ENCODE measurements around the gene SYT2.
"Not testable (repeated sequence)": the region's sequence is repeated elsewhere in the genome, so short reads cannot be mapped to it uniquely, and the experiment has no call there.

The SYT2 gene

DNA sequence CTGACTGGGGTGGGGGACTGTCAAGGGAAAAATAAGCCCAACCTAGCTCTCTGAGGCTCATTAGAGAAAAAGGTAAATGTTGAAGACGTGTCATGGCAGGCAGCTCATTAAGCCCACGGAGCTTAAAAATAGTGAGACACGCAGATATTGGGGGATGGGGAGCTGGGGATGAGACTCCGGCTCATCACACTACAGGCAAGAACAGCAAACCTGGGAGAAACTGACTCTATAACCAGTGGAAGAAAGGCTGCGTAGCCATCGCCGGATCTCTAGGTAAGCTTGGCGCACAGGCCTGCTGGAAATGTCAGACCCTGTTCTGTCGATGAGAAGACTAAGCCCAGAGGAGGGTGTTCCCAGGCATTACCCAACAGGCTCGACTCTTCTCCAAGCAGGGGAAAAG is 78.0 kb downstream of the SYT2 start:
- no peak overlapping the region for H3K4me3 ChIP-seq (ENCODE audit: low read depth, low read length)
- no peak for TF ChIP-seq CTCF (IDR thresholded peaks at IDR 0.05; ENCODE audit: borderline replicate concordance, insufficient read depth, low read depth, low read length)

- H3K4me3 ChIP-seq (ENCODE audit: low read depth, low read length): no peak overlapping the region
- TF ChIP-seq CTCF (IDR thresholded peaks at IDR 0.05; ENCODE audit: borderline replicate concordance, insufficient read depth, low read depth, low read length): no peak
Observed at GRCh38 chr1:202631076-202631923, 79.0 kb downstream of the SYT2 start.

DNA sequence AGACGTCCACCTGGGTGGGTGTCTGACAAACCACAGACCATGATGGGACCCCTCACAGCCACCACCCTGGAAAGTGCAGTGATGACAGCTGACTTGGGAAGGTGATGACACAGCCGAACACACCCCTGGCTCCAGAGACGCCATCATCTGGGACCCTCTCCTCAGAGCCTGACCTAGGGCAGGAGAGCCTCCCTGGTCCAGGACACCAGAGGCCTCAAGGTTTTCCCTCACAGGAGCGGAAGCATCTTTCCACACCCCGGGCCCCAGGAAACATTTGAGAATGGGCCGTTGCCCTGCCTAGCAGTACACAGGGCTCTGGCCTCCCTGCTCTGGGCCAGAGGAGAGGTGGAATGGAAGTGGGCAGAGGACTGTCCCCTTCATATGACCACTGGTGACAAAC is 79.7 kb downstream of the SYT2 start:
- H3K4me3 ChIP-seq (ENCODE audit: low read depth, low read length): no peak overlapping the region
- no peak for TF ChIP-seq CTCF (IDR thresholded peaks at IDR 0.05; ENCODE audit: borderline replicate concordance, insufficient read depth, low read depth, low read length)

DNA sequence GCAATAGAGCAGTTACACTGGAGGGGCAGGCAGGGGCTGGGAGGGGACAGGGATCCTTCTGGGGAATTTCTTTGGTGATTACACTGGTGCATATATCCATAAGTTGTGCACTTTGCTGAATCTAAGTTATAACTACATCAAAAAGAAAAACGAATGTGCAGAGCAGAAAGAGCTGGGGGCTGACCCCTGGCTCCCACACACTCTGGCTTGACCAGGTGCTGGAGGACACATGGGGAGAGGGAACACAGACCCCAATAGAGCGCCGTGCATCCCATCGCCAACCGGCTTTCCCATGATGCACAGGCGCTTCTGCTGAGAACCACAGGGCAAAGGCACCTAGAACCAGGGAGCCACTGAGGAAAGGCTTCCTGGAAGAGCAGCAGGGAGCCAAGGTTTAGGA is 80.2 kb downstream of the SYT2 start:
- not testable (repeated sequence) for H3K4me3 ChIP-seq (ENCODE audit: low read depth, low read length)

DNA sequence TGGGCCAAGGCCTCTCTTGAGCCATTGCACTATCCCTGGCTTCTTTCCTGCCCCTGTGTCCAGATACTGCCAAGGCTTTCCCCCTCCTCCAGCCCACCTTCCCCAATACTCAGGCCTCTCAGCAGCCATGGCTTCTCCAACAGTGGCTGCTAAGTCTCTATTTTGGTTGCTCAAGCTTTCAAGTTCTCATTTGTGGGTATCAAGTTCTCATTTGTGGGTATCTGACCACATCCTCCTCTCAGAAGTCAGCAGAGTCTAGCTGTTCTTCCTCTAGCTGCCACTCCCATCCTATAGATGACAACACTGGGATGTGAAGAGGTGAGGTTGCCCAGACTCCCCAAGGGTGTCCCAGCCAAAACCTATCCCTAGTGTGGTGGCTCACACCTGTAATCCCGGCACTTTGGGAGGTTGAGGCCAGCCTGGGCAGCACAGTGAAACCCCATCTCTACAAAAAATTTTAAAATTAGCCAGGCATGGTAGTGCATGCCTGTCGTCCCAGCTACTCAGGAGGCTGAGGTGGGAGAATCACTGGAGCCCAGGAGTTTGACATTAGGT is 80.9 kb downstream of the SYT2 start:
- not testable (repeated sequence) for H3K4me3 ChIP-seq (ENCODE audit: low read depth, low read length)

- H3K4me3 ChIP-seq (ENCODE audit: low read depth, low read length): no peak overlapping the region
- TF ChIP-seq CTCF (IDR thresholded peaks at IDR 0.05; ENCODE audit: borderline replicate concordance, insufficient read depth, low read depth, low read length): no peak
Observed at GRCh38 chr1:202628646-202629215, 81.5 kb downstream of the SYT2 start.

- no peak for TF ChIP-seq CTCF (IDR thresholded peaks at IDR 0.05; ENCODE audit: borderline replicate concordance, insufficient read depth, low read depth, low read length)
- no peak overlapping the region for H3K4me3 ChIP-seq (ENCODE audit: low read depth, low read length)
Observed at GRCh38 chr1:202627841-202628565, 82.3 kb downstream of the SYT2 start.

DNA sequence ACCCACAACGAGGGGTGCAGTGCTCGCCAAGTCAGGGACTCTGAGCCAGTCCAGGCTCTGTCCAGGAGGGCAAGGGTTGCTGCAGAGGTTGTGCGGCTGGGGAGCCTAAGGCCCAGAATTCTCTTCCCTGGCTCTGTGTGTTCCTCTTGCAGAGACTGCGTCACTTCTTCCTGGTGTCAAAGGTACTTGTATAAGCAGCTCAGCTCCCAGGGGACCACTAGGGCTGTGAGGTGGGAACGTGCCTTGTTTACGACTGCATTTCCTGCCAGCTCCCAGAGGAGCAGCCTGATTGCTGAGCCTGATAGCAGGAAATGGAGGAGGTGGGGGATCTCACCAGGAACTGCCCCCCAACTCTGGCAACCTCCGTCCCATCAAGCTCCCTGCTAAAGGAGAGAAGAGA is 83.2 kb downstream of the SYT2 start:
- not testable (repeated sequence) for H3K4me3 ChIP-seq (ENCODE audit: low read depth, low read length)

Measured in GM12875 (cell line).